Stimulated activated CD4-positive, alpha-beta T cell treated with anti-CD3 and anti-CD28 coated beads, Interleukin-12 subunit alpha, Interleukin-12 subunit beta, amount 100 ng/mL, for 48 hours (primary cell): Measurements from ENCODE around the gene CDC14B.

Experiments
- DNase-seq, 3 donors: peaks; one replicate each; pipeline ENCODE4 v3.0.0-alpha.2; 2020; ENCODE audit warnings: low read depth in 2 of 3, low spot score in 1 of 3

Gene CDC14B

GRCh38 chr9:96486386-96487028 lies 133.1 kb downstream of the CDC14B start:
- no peak for DNase-seq

- DNase-seq, result no peak
Measured at GRCh38 chr9:96485280-96485679, 134.4 kb downstream of the CDC14B start.

GRCh38 chr9:96484521-96484931 lies 135.1 kb downstream of the CDC14B start:
- DNase-seq, result no peak

- no peak for DNase-seq
Measured at GRCh38 chr9:96483733-96484390, 135.8 kb downstream of the CDC14B start.

- DNase-seq, result no peak
Measured at GRCh38 chr9:96483197-96483596, 136.4 kb downstream of the CDC14B start.

- DNase-seq, result no peak
Measured at GRCh38 chr9:96482476-96482875, 137.2 kb downstream of the CDC14B start.

GRCh38 chr9:96480736-96481135 lies 138.9 kb downstream of the CDC14B start:
- no peak for DNase-seq

GRCh38 chr9:96478829-96479371 lies 140.7 kb downstream of the CDC14B start:
- peak; percentile 6 to 21 (median 19) for DNase-seq

- DNase-seq, result no peak
Measured at GRCh38 chr9:96476591-96476990, 143.1 kb downstream of the CDC14B start.

GRCh38 chr9:96476013-96476412 lies 143.6 kb downstream of the CDC14B start:
- no peak for DNase-seq

- no peak for DNase-seq
Measured at GRCh38 chr9:96467784-96468183, 151.9 kb downstream of the CDC14B start.

GRCh38 chr9:96464426-96464825 lies 155.2 kb downstream of the CDC14B start:
- DNase-seq, result no peak

GRCh38 chr9:96462541-96462940 lies 157.1 kb downstream of the CDC14B start:
- no peak for DNase-seq

GRCh38 chr9:96461336-96461735 lies 158.3 kb downstream of the CDC14B start:
- DNase-seq, result no peak

- DNase-seq, result no peak
Measured at GRCh38 chr9:96460882-96461281, 158.8 kb downstream of the CDC14B start.

GRCh38 chr9:96460470-96460869 lies 159.2 kb downstream of the CDC14B start:
- DNase-seq, result no peak

- no peak for DNase-seq
Measured at GRCh38 chr9:96459268-96460007, 160.2 kb downstream of the CDC14B start.

- DNase-seq, result no peak
Measured at GRCh38 chr9:96458226-96458625, 161.4 kb downstream of the CDC14B start.

- no peak for DNase-seq
Measured at GRCh38 chr9:96457266-96457665, 162.4 kb downstream of the CDC14B start.

GRCh38 chr9:96453625-96454024 lies 166.0 kb downstream of the CDC14B start:
- DNase-seq, result no peak

GRCh38 chr9:96450613-96451528 lies 168.8 kb downstream of the CDC14B start:
- DNase-seq, result no peak
